Measurements from ENCODE around the gene PCBD2.

PCBD2 gene

GRCh38 chr5:134932508-134932907 lies 27.6 kb downstream of the PCBD2 start:
- H3K9me3 ChIP-seq (ENCODE audit: insufficient read depth, low read length, severe bottlenecking): no peaks in the 10 kb centered on the region
- DNase-seq (no peak), ATAC-seq (ENCODE audit: insufficient read depth, low read depth) (no peak)
- H4K20me1 ChIP-seq (ENCODE audit: insufficient read depth, low read length): no peaks in the 10 kb centered on the region
- H3K4me3 ChIP-seq (ENCODE audit: low read depth in 1 of 2, low read length in 2 of 2): no peak overlapping the region
- H3K4me1 ChIP-seq (ENCODE audit: insufficient read depth, low read length): no peaks in the 10 kb centered on the region
- no peak overlapping the region for H3K27ac ChIP-seq (ENCODE audit: low read length)
- no peak overlapping the region for H2AFZ ChIP-seq (ENCODE audit: low read depth, low read length)
- no peak overlapping the region for H3K9ac ChIP-seq (ENCODE audit: low read depth, low read length)
- TF ChIP-seq CTCF (IDR thresholded peaks at IDR 0.05; ENCODE audit: borderline replicate concordance, extremely low read depth, low read length, poor library complexity, severe bottlenecking) (no peak), EZH2 (IDR thresholded peaks at IDR 0.05; ENCODE audit: borderline replicate concordance, low read depth, low read length, severe bottlenecking) (no peak)
- peaks cover 42% of the 10 kb centered on the region for H3K36me3 ChIP-seq (ENCODE audit: insufficient read depth, low read length)
- H3K27me3 ChIP-seq (ENCODE audit: insufficient read depth, low read length, poor library complexity): no peaks in the 10 kb centered on the region
- H3K4me2 ChIP-seq (ENCODE audit: insufficient read depth, low read length): no peak overlapping the region
- no peaks in the 10 kb centered on the region for H3K79me2 ChIP-seq (ENCODE audit: insufficient read depth, low read length)

DNA sequence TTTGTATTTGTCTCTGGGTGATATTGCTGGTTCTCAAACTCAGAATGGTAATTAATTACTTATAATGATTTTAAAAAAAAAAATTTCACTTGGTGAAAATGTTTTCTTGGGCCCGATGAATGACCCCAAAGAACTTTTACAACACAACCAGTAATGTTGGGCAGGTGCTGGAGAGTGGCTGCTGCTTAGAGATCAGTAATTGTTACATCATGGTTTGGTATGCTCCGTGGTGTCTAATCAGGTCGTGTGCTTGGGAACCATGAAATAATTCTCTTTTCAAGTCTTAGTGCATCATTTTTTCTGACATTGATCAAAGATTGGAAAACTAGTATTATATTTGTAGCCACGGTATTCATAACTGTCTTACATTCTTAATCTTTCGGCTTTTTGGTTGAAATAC lies 29.3 kb downstream of the PCBD2 start:
- DNase-seq: no peak
- Histone ChIP-seq H3K4me2 (ENCODE audit: insufficient read depth, low read length) (no peak overlapping the region), H3K79me2 (ENCODE audit: insufficient read depth, low read length) (no peaks in the 10 kb centered on the region), H3K27me3 (ENCODE audit: insufficient read depth, low read length, poor library complexity) (no peaks in the 10 kb centered on the region), H2AFZ (ENCODE audit: low read depth, low read length) (no peak overlapping the region), H3K9me3 (ENCODE audit: insufficient read depth, low read length, severe bottlenecking) (no peaks in the 10 kb centered on the region), H3K27ac (ENCODE audit: low read length) (no peak overlapping the region), H4K20me1 (ENCODE audit: insufficient read depth, low read length) (no peaks in the 10 kb centered on the region), H3K4me3 (ENCODE audit: low read depth in 1 of 2, low read length in 2 of 2) (no peak overlapping the region), H3K36me3 (ENCODE audit: insufficient read depth, low read length) (peaks cover 50% of the 10 kb centered on the region), H3K9ac (ENCODE audit: low read depth, low read length) (no peak overlapping the region), H3K4me1 (ENCODE audit: insufficient read depth, low read length) (no peaks in the 10 kb centered on the region)
- ATAC-seq (ENCODE audit: insufficient read depth, low read depth): no peak
- TF ChIP-seq CTCF (IDR thresholded peaks at IDR 0.05; ENCODE audit: borderline replicate concordance, extremely low read depth, low read length, poor library complexity, severe bottlenecking) (no peak), EZH2 (IDR thresholded peaks at IDR 0.05; ENCODE audit: borderline replicate concordance, low read depth, low read length, severe bottlenecking) (no peak)

- Histone ChIP-seq H3K27me3 (ENCODE audit: insufficient read depth, low read length, poor library complexity) (no peaks in the 10 kb centered on the region), H3K79me2 (ENCODE audit: insufficient read depth, low read length) (no peaks in the 10 kb centered on the region), H4K20me1 (ENCODE audit: insufficient read depth, low read length) (no peaks in the 10 kb centered on the region), H3K9me3 (ENCODE audit: insufficient read depth, low read length, severe bottlenecking) (no peaks in the 10 kb centered on the region), H3K4me2 (ENCODE audit: insufficient read depth, low read length) (no peak overlapping the region), H3K36me3 (ENCODE audit: insufficient read depth, low read length) (peaks cover 49% of the 10 kb centered on the region), H3K9ac (ENCODE audit: low read depth, low read length) (no peak overlapping the region), H2AFZ (ENCODE audit: low read depth, low read length) (no peak overlapping the region), H3K4me1 (ENCODE audit: insufficient read depth, low read length) (no peaks in the 10 kb centered on the region), H3K4me3 (ENCODE audit: low read depth in 1 of 2, low read length in 2 of 2) (no peak overlapping the region), H3K27ac (ENCODE audit: low read length) (no peak overlapping the region)
- no peak for ATAC-seq (ENCODE audit: insufficient read depth, low read depth)
- TF ChIP-seq CTCF (IDR thresholded peaks at IDR 0.05; ENCODE audit: borderline replicate concordance, extremely low read depth, low read length, poor library complexity, severe bottlenecking) (no peak), EZH2 (IDR thresholded peaks at IDR 0.05; ENCODE audit: borderline replicate concordance, low read depth, low read length, severe bottlenecking) (no peak)
- DNase-seq: no peak
Measured at GRCh38 chr5:134935711-134936602, 31.0 kb downstream of the PCBD2 start.

Data from DND-41 (cell line).